Prostate gland (tissue), 2 donors: ENCODE results near the gene LCN12.

Experiments used
- CTCF ChIP-seq, 4 experiments: fragments of 200-600 bp in 2 of 4; fragments of 450-650 bp in 2 of 4; sonication (generic) in 2 of 4; IDR thresholded peaks; 1 replicate in 3 of 4; 2 replicates in 1 of 4; pipeline ENCODE4 v1.5.1; 2016 to 2019; ENCODE audit warnings: antibody characterized with exemption in 4 of 4, mild to moderate bottlenecking in 2 of 4, moderate library complexity in 2 of 4
- POLR2A ChIP-seq: fragments of 450-650 bp; IDR thresholded peaks from one replicate; pipeline ENCODE4 v1.6.1; 2016; ENCODE audit warnings: antibody characterized with exemption, mild to moderate bottlenecking
- POLR2AphosphoS5 ChIP-seq: sonication (generic); formaldehyde crosslinking; IDR thresholded peaks from one replicate; pipeline ENCODE4 v1.6.1; 2017; ENCODE audit warnings: antibody characterized with exemption

- TF ChIP-seq CTCF (IDR thresholded peaks at IDR 0.05) (no peak), POLR2A (no peak), POLR2AphosphoS5 (no peak)
Observed at GRCh38 chr9:136994180-136994887, 42.3 kb downstream of the LCN12 start.
